GM15510 (cell line): ENCODE results near the gene CDON.

Source experiments
- POLR2A ChIP-seq: IDR thresholded peaks from 3 replicates; pipeline ENCODE4 v1.6.1; 2011; ENCODE audit warnings: borderline replicate concordance; ENCODE audit not compliant: insufficient read length; ENCODE audit errors: extremely low read depth

The CDON gene

GRCh38 chr11:125948278-125949051 lies 114.2 kb downstream of the CDON start:
- no peak for TF ChIP-seq POLR2A

GRCh38 chr11:125947419-125948277 lies 115.0 kb downstream of the CDON start:
- TF ChIP-seq POLR2A = no peak

- TF ChIP-seq POLR2A = no peak
These were observed 115.8 kb downstream of the CDON start for GRCh38 chr11:125946712-125947418.

GRCh38 chr11:125945797-125946520 lies 116.7 kb downstream of the CDON start, which contains the start of gene VSIG10L2:
VSIG10L2 (plus strand) TSS chr11:125946044; CDS start chr11:125946056, 12 bp downstream.
- no peak for TF ChIP-seq POLR2A

- no peak for TF ChIP-seq POLR2A
These were observed 117.5 kb downstream of the CDON start for GRCh38 chr11:125945011-125945796.

GRCh38 chr11:125944350-125945010 lies 118.2 kb downstream of the CDON start:
- no peak for TF ChIP-seq POLR2A

- TF ChIP-seq POLR2A = no peak
These were observed 118.9 kb downstream of the CDON start for GRCh38 chr11:125943661-125944349.

- TF ChIP-seq POLR2A = no peak
These were observed 119.8 kb downstream of the CDON start for GRCh38 chr11:125942771-125943428.

- TF ChIP-seq POLR2A = no peak
These were observed 120.8 kb downstream of the CDON start for GRCh38 chr11:125941619-125942611.

- TF ChIP-seq POLR2A = no peak
These were observed 121.4 kb downstream of the CDON start for GRCh38 chr11:125941267-125941618.

- TF ChIP-seq POLR2A = no peak
These were observed 122.5 kb downstream of the CDON start for GRCh38 chr11:125940145-125940544.

- no peak for TF ChIP-seq POLR2A
These were observed 123.6 kb downstream of the CDON start for GRCh38 chr11:125939081-125939521.
